ENCODE measurements around the gene TFCP2.

GRCh38 chr12:51070004-51070403 lies 102.9 kb downstream of the TFCP2 start:
- TF ChIP-seq CTCF (IDR thresholded peaks at IDR 0.05; ENCODE audit: low read depth, low read length) = no peak
- no peak for TF ChIP-seq EZH2phosphoT487 (IDR thresholded peaks at IDR 0.05; ENCODE audit: low read depth)
